ENCODE measurements around the gene SPG21. TPM values are rescaled to one million over a fixed set of nuclear protein-coding genes. Genes with fewer than 3 reads are reported as not detected.

The SPG21 gene
- total RNA-seq, 6 experiments from 2014 or later, result 66.4 to 91.3 (median 78.3) TPM

DNA sequence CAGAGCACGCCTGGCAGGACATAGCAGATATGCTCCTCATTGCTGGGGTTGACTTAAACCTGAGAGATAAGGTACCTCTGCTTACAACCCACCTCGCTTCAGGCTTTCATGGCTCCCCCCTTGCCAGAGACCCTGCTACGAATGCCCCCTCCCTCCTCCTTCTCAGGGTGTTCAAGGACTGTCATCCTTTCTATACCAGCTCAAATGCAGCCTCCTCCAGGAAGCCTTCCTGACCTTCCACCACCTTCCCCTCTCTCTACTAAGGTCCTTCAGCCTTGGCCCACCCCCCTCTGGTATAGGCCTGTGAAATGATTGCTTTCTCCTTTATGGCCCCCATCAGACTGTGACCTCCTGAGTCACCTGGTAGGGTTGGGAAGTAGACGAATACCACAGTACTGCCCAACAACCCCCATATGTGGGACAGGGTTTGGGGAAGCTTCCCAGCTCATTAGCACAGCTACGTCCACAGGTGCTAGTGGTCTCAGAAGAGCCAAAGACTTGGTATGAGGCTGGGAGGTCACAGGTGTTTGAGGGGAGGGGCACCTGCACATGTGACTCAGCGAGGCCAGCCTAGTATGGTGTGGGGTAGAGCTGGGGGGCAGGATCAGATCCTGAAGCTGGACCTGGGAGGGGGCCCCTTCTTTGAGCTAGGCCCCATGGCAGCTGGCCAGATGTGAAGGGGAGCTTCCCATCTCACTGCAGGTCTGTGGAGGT, 46.0 kb downstream of the SPG21 start:
- H3K27ac Mint-ChIP-seq, result no peak overlapping the region
- H3K27me3 Mint-ChIP-seq (ENCODE audit: insufficient read depth), result no peaks in the 10 kb centered on the region
- DNase-seq, result no peak
- no peaks in the 10 kb centered on the region for H3K36me3 Mint-ChIP-seq (ENCODE audit: low read depth)
- no peaks in the 10 kb centered on the region for H3K9me3 Mint-ChIP-seq
- no peak for TF ChIP-seq CTCF (IDR thresholded peaks at IDR 0.05)
- no peak overlapping the region for H3K4me3 Mint-ChIP-seq
- H3K4me1 Mint-ChIP-seq (ENCODE audit: low read depth), result no peaks in the 10 kb centered on the region

DNA sequence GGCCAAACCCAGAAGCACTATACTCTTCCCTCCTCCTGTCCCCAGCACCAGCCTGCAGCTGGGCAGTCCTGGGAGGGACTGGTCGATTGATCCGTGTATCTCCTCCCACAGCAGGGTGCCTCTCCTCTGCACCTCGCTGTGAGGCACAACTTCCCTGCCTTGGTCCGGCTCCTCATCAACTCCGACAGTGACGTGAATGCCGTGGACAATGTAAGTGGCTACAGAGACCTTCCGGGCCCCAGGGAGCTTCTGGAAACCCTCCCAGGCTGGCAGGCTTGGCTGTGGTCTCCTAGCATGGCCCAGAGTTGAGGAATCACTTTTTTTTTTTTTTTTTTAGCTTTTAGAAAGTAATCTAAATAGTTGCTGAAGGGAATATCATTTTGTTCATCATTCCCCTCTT, 47.4 kb downstream of the SPG21 start:
- Mint-ChIP-seq H3K9me3 (no peaks in the 10 kb centered on the region), H3K27me3 (ENCODE audit: insufficient read depth) (no peaks in the 10 kb centered on the region), H3K4me1 (ENCODE audit: low read depth) (no peaks in the 10 kb centered on the region), H3K36me3 (ENCODE audit: low read depth) (no peaks in the 10 kb centered on the region), H3K27ac (no peak overlapping the region), H3K4me3 (no peak overlapping the region)
- no peak for DNase-seq
- TF ChIP-seq CTCF (IDR thresholded peaks at IDR 0.05), result no peak

DNA sequence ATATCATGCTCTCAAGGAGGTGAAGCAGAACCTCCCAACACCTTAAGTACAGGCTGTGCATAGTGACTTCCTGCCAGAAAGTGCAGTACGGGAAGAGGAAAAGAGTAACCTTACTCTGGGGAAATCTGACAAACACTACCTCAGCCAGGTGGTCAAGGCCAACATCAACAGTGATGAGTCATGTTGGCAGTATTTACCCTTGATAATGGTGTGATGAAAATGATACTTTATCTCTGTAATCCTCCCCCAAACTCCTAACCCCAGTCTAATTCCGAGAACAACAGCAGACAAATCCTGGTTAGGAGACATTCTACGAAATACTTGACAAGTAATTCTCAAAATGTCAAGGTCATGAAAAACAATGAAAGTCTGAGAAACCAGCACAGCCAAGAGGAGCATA, 51.5 kb downstream of the SPG21 start:
- Mint-ChIP-seq H3K4me1 (ENCODE audit: low read depth) (no peaks in the 10 kb centered on the region), H3K36me3 (ENCODE audit: low read depth) (no peaks in the 10 kb centered on the region), H3K4me3 (no peak overlapping the region), H3K27me3 (ENCODE audit: insufficient read depth) (no peaks in the 10 kb centered on the region), H3K9me3 (no peaks in the 10 kb centered on the region), H3K27ac (no peak overlapping the region)
- no peak for TF ChIP-seq CTCF (IDR thresholded peaks at IDR 0.05)
- DNase-seq, result no peak

GRCh38 chr15:64934023-64934422, 55.7 kb downstream of the SPG21 start:
- Mint-ChIP-seq H3K9me3 (no peaks in the 10 kb centered on the region), H3K36me3 (ENCODE audit: low read depth) (no peaks in the 10 kb centered on the region), H3K27me3 (ENCODE audit: insufficient read depth) (peaks cover 1% of the 10 kb centered on the region), H3K4me3 (no peak overlapping the region), H3K4me1 (ENCODE audit: low read depth) (peaks cover 13% of the 10 kb centered on the region), H3K27ac (no peak overlapping the region)
- DNase-seq, result no peak
- TF ChIP-seq CTCF (IDR thresholded peaks at IDR 0.05), result no peak

GRCh38 chr15:64931381-64931780, 58.3 kb downstream of the SPG21 start:
- peaks cover 2% of the 10 kb centered on the region for H3K27me3 Mint-ChIP-seq (ENCODE audit: insufficient read depth)
- H3K9me3 Mint-ChIP-seq, result no peaks in the 10 kb centered on the region
- no peak overlapping the region for H3K4me3 Mint-ChIP-seq
- H3K36me3 Mint-ChIP-seq (ENCODE audit: low read depth), result no peaks in the 10 kb centered on the region
- peaks cover 13% of the 10 kb centered on the region for H3K4me1 Mint-ChIP-seq (ENCODE audit: low read depth)
- H3K27ac Mint-ChIP-seq, result no peak overlapping the region
- DNase-seq, result no peak
- TF ChIP-seq CTCF (IDR thresholded peaks at IDR 0.05), result no peak

Measured in HFFc6 (cell line).